RCC 7860 (cell line): ENCODE results near the gene CLCN2.
A peak's percentile ranks its signal among the peaks of the same experiment; 100 is the strongest.

Source experiments
- DNase-seq: peaks from one replicate; pipeline ENCODE4 v3.0.0-alpha.2; 2015; ENCODE audit warnings: low spot score
- FAIRE-seq: peaks from 2 replicates; lab custom pipeline; 2012; peaks lifted over from hg19 to GRCh38; lab: Jason Lieb, UNC

The CLCN2 gene

GRCh38 chr3:184300378-184300720, 61.1 kb downstream of the CLCN2 start:
- DNase-seq (peak; percentile 71), FAIRE-seq (peak; percentile 21)

GRCh38 chr3:184299488-184300377, 61.7 kb downstream of the CLCN2 start:
- FAIRE-seq = no peak

GRCh38 chr3:184298759-184299487, 62.5 kb downstream of the CLCN2 start, which contains the start of gene PSMD2:
Gene PSMD2 (plus strand): TSS chr3:184299241. CDS start chr3:184299267, 26 bp downstream.
- FAIRE-seq (no peak), DNase-seq (peak; percentile 85)

More at GRCh38 chr3:184299488-184300377, 61.7 kb downstream of the CLCN2 start:
- peak; percentile 15 for DNase-seq

- DNase-seq = no peak
- FAIRE-seq = no peak
Measured at GRCh38 chr3:184296616-184297015, 64.8 kb downstream of the CLCN2 start.
